HCT116 (cell line): ENCODE data around the gene KLF14. TPM values are rescaled to one million over a fixed set of nuclear protein-coding genes. Genes with fewer than 3 reads are reported as not detected.

ENCODE experiments used
- ATAC-seq: fragments of 200-7000 bp; cut with Tn5 transposase; 2 replicates; pipeline ENCODE4 v1.9.1; 2020; ENCODE audit warnings: mild to moderate bottlenecking, moderate library complexity
- BruUV-seq: library from RNA; stranded (reverse); fragments of 400-500 nt; replicated peaks from 2 replicates; lab custom pipeline; 2021; lab: Mats Ljungman, UMichigan
- CTCF ChIA-PET: fragments of 300-600 bp; sonication (Branson Sonifier 250); formaldehyde crosslinking; loops from one replicate; lab custom pipeline; 2021; ENCODE audit warnings: antibody characterized with exemption; lab: Charles Lee
- POLR2A ChIA-PET: fragments of 300-600, 350-600 bp; sonication (Branson Sonifier 250); formaldehyde crosslinking; loops from one replicate; lab custom pipeline; 2021; ENCODE audit warnings: antibody characterized with exemption; lab: Charles Lee
- RAD21 ChIA-PET, 2 experiments: fragments of 300-600 bp; sonication (Branson Sonifier 250); formaldehyde crosslinking; loops; one replicate each; lab custom pipeline; 2023; ENCODE audit warnings: low total read pairs in 2 of 2; ENCODE audit not compliant: uncharacterized antibody in 2 of 2, unreplicated experiment in 2 of 2, low non-redundant PET in 1 of 2; lab: Charles Lee
- DNase-seq: peaks from one replicate; pipeline ENCODE4 v3.0.0-alpha.2; 2010; ENCODE audit warnings: low read depth, low spot score
- H2AFZ ChIP-seq: fragments of 200-600 bp; shearing (Covaris generic), sonication (generic); 2 replicates; pipeline ENCODE4 v1.6.1; 2017; ENCODE audit warnings: low read depth, mixed run types, mixed read lengths, antibody characterized with exemption, low read length; ENCODE audit not compliant: poor library complexity, severe bottlenecking
- H3K27ac ChIP-seq: 2 replicates; pipeline ENCODE4 v1.5.1; 2012; ENCODE audit warnings: low read depth, low read length
- H3K27me3 ChIP-seq: fragments of 200-600 bp; sonication (generic); 2 replicates; pipeline ENCODE4 v1.6.1; 2016; ENCODE audit warnings: mixed run types, low read length, mixed read lengths; ENCODE audit not compliant: insufficient read depth
- H3K36me3 ChIP-seq, 2 experiments: fragments of 200-500 bp in 1 of 2; fragments of 200-600 bp in 1 of 2; sonication (Bioruptor generic) in 1 of 2; sonication (generic) in 1 of 2; 2 replicates each; pipeline versions ENCODE4 v1.5.1 to v1.6.1; 2014 to 2016; ENCODE audit warnings: low read length in 2 of 2, inconsistent platforms in 1 of 2, mixed read lengths in 1 of 2, mixed run types in 1 of 2; ENCODE audit not compliant: insufficient read depth in 2 of 2, control insufficient read depth in 1 of 2
- H3K4me1 ChIP-seq, 2 experiments: fragments of 200-600 bp in 1 of 2; sonication (generic) in 1 of 2; 2 replicates each; pipeline versions ENCODE4 v1.5.1 to v1.6.1; 2012 to 2017; ENCODE audit warnings: low read length in 2 of 2, inconsistent platforms in 1 of 2, mild to moderate bottlenecking in 1 of 2, mixed read lengths in 1 of 2, mixed run types in 1 of 2, moderate library complexity in 1 of 2; ENCODE audit not compliant: insufficient read depth in 2 of 2, control insufficient read depth in 1 of 2
- H3K4me2 ChIP-seq: fragments of 200-600 bp; sonication (generic); 2 replicates; pipeline ENCODE4 v1.6.1; 2017; ENCODE audit warnings: mixed run types, low read length, mixed read lengths
- H3K4me3 ChIP-seq, 2 experiments: fragments of 200-600 bp in 1 of 2; sonication (generic) in 1 of 2; replicated peaks in 1 of 2; 2 replicates each; pipeline ENCODE4 v1.5.1; 2011 to 2016; ENCODE audit warnings: low read length in 2 of 2, control low read depth in 1 of 2, low read depth in 1 of 2, mild to moderate bottlenecking in 1 of 2, mixed read lengths in 1 of 2, mixed run types in 1 of 2
- H3K79me2 ChIP-seq: fragments of 200-600 bp; sonication (generic); 2 replicates; pipeline ENCODE4 v1.6.1; 2017; ENCODE audit warnings: mild to moderate bottlenecking, mixed run types, low read length, moderate library complexity, mixed read lengths; ENCODE audit not compliant: insufficient read depth
- H3K9ac ChIP-seq: fragments of 200-600 bp; sonication (generic); 2 replicates; pipeline ENCODE4 v1.6.1; 2016; ENCODE audit warnings: low read length, mixed read lengths
- H3K9me2 ChIP-seq: fragments of 200-600 bp; sonication (generic), shearing (Covaris generic); 2 replicates; pipeline ENCODE4 v1.6.1; 2017; ENCODE audit warnings: mixed run types, mild to moderate bottlenecking, moderate library complexity; ENCODE audit not compliant: insufficient read depth
- H3K9me3 ChIP-seq, 2 experiments: fragments of 200-500 bp in 1 of 2; fragments of 200-600 bp in 1 of 2; sonication (Bioruptor generic) in 1 of 2; sonication (generic) in 1 of 2; 2 replicates each; pipeline ENCODE4 v1.6.1; 2014 to 2017; ENCODE audit warnings: low read length in 2 of 2, mixed read lengths in 2 of 2, inconsistent platforms in 1 of 2, low read depth in 1 of 2, mild to moderate bottlenecking in 1 of 2, mixed run types in 1 of 2, moderate library complexity in 1 of 2; ENCODE audit not compliant: control insufficient read depth in 1 of 2, insufficient read depth in 1 of 2
- H4K20me1 ChIP-seq: fragments of 200-600 bp; sonication (generic), shearing (Covaris generic); 2 replicates; pipeline ENCODE4 v1.6.1; 2017; ENCODE audit warnings: mixed run types, mild to moderate bottlenecking, moderate library complexity; ENCODE audit not compliant: insufficient read depth
- CEBPB ChIP-seq: IDR thresholded peaks from 2 replicates; pipeline ENCODE4 v1.6.1; 2012; ENCODE audit warnings: low read depth
- POLR2AphosphoS5 ChIP-seq: IDR thresholded peaks from 2 replicates; pipeline ENCODE4 v1.6.1; 2011; ENCODE audit warnings: mild to moderate bottlenecking, low read depth, low read length, moderate library complexity
- SIN3A ChIP-seq: IDR thresholded peaks from 2 replicates; pipeline ENCODE4 v1.6.1; 2012; ENCODE audit warnings: low read depth
- TCF7L2 ChIP-seq: IDR thresholded peaks from 2 replicates; pipeline ENCODE4 v1.7.0; 2011; ENCODE audit warnings: borderline replicate concordance, inconsistent platforms; ENCODE audit not compliant: insufficient read depth, insufficient read length; ENCODE audit errors: extremely low read depth
- YY1 ChIP-seq: IDR thresholded peaks from 2 replicates; pipeline ENCODE4 v1.6.1; 2011; ENCODE audit warnings: low read length, low read depth, moderate library complexity, mild to moderate bottlenecking; ENCODE audit not compliant: insufficient replicate concordance; ENCODE audit errors: extremely low read depth
- ZNF274 ChIP-seq: fragments of 200-500 bp; sonication (Bioruptor generic); IDR thresholded peaks from 2 replicates; pipeline ENCODE4 v1.6.1; 2014; ENCODE audit warnings: mild to moderate bottlenecking, low read depth, low read length, inconsistent platforms
- intact Hi-C: fragments of 100-400 bp; cut with micrococcal nuclease; formaldehyde crosslinking; loops from 2 replicates; pipeline ENCODE4 v1.10.0; 2022
- total RNA-seq: library from RNA; stranded (reverse); gene quantifications from one replicate; pipeline ENCODE4 v1.2.1, GENCODE V29; 2021; ENCODE audit not compliant: unreplicated experiment
- TF ChIP-seq, protein P1 (sequence below): IDR thresholded peaks from 2 replicates; pipeline ENCODE4 v1.6.1; 2012
- TF ChIP-seq, protein P2 (sequence below): IDR thresholded peaks from 2 replicates; pipeline ENCODE4 v1.6.1; 2011; ENCODE audit warnings: mild to moderate bottlenecking, low read length, moderate library complexity; ENCODE audit not compliant: insufficient replicate concordance; ENCODE audit errors: extremely low read depth
- TF ChIP-seq, protein P3 (sequence below): IDR thresholded peaks from 2 replicates; pipeline ENCODE4 v1.6.1; 2012

KLF14 gene
- total RNA-seq, 1 experiment from 2014 or later: 0.93 TPM

DNA sequence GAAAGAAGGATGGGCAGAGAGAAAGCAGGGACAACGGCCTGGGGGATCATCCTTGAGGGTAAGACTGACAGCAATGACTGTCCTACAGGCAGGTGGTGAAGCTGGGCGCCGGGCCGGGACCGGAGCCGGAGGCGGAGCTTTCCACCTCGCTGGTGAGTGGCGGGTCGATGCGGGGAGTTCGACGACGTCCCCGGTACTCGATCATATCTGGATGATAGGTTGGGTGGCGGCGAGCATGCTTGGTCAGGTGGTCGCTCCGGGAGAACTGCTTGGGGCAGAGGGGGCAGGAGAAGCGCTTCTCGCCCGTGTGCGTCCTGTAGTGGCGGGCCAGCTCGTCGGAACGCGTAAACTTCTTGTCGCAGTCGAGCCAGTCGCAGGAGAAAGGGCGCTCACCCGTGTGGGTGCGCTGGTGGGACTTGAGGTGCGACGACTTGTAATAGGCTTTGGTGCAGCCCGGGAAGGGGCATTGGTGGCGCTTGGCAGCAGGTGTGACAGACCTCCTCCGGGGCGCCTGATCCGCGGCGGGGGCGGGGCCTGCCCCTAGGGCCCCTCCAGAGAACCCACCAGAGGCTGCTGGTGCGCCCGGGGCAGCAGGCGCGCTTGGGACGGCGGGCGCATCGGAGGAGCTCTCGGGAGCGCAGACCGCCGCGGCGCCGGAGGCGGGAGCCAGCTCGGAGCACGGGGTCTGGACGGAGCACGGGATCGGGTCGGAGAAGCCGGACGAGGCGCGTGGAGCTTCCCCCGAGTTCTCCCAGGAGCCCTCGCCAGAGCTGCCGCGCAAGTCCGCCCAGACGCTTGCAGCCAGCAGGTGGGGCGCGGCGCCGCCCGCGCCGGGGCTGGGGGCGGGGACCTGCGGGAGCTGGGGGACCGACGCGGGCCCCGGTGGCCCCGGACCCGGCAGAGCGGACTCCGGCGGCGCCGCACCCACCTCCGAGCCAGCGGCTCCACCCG is 752 bp downstream of the KLF14 start:
- RAD21 ChIA-PET: interaction anchor here in 1 of 2 experiments (0.6 kb wide), 1 partner anchor 99 kb away, joined by 3 read pairs; no protein-coding TSS in a partner anchor
- H3K36me3 ChIP-seq: no peaks in the 10 kb centered on the region
- CTCF ChIA-PET: interaction anchor here (0.7 to 1.4 kb wide), 3 partner anchors 8 to 662 kb away, joined by 3 to 5 read pairs (median 4); no protein-coding TSS in a partner anchor
- POLR2A ChIA-PET: interaction anchor here (0.6 kb wide), 1 partner anchor 15 kb away, joined by 6 read pairs; no protein-coding TSS in a partner anchor
- peak overlapping the region; percentile 39; the same call in 1 of the 2 replicates for H3K27ac ChIP-seq
- no peaks in the 10 kb centered on the region for H3K79me2 ChIP-seq
- BruUV-seq: no TSS peak
- DNase-seq: peak; percentile 8
- no peaks in the 10 kb centered on the region for H3K9me3 ChIP-seq
- peak overlapping the region; percentile 27; the same call in 1 of the 2 replicates for H3K9ac ChIP-seq
- intact Hi-C loops: no loop called here
- no peak overlapping the region for H2AFZ ChIP-seq
- H3K4me2 ChIP-seq: peak overlapping the region; percentile 74
- peak; percentile 86 for ATAC-seq
- peaks cover 5 to 13% of the 10 kb centered on the region in 2 experiments; a peak in 3 of 4 replicates for H3K4me1 ChIP-seq
- no peaks in the 10 kb centered on the region for H4K20me1 ChIP-seq
- no peaks in the 10 kb centered on the region for H3K9me2 ChIP-seq
- peak overlapping the region; percentile 51 to 54 for H3K4me3 ChIP-seq
- peaks cover 35% of the 10 kb centered on the region for H3K27me3 ChIP-seq
- TF ChIP-seq POLR2AphosphoS5: no peak
- TF ChIP-seq TCF7L2: no peak
- peak; percentile 1 for TF ChIP-seq YY1
- no peak for TF ChIP-seq SIN3A
- TF ChIP-seq, protein P1, sequence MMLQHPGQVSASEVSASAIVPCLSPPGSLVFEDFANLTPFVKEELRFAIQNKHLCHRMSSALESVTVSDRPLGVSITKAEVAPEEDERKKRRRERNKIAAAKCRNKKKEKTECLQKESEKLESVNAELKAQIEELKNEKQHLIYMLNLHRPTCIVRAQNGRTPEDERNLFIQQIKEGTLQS: no peak
- TF ChIP-seq, protein P2, sequence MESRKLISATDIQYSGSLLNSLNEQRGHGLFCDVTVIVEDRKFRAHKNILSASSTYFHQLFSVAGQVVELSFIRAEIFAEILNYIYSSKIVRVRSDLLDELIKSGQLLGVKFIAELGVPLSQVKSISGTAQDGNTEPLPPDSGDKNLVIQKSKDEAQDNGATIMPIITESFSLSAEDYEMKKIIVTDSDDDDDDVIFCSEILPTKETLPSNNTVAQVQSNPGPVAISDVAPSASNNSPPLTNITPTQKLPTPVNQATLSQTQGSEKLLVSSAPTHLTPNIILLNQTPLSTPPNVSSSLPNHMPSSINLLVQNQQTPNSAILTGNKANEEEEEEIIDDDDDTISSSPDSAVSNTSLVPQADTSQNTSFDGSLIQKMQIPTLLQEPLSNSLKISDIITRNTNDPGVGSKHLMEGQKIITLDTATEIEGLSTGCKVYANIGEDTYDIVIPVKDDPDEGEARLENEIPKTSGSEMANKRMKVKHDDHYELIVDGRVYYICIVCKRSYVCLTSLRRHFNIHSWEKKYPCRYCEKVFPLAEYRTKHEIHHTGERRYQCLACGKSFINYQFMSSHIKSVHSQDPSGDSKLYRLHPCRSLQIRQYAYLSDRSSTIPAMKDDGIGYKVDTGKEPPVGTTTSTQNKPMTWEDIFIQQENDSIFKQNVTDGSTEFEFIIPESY: no peak
- TF ChIP-seq, protein P3, sequence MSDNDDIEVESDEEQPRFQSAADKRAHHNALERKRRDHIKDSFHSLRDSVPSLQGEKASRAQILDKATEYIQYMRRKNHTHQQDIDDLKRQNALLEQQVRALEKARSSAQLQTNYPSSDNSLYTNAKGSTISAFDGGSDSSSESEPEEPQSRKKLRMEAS: peak; percentile 20; the same call in 1 of the 2 replicates
- no peak for TF ChIP-seq ZNF274
- no peak for TF ChIP-seq CEBPB
